ENCODE results near the gene GABRP. TPM values are rescaled to one million over a fixed set of nuclear protein-coding genes. Genes with fewer than 3 reads are reported as not detected.

GABRP gene
- polyA plus RNA-seq, 1 of the 3 experiments (the other 2 are of a cell fraction), result 0.03 TPM

DNA sequence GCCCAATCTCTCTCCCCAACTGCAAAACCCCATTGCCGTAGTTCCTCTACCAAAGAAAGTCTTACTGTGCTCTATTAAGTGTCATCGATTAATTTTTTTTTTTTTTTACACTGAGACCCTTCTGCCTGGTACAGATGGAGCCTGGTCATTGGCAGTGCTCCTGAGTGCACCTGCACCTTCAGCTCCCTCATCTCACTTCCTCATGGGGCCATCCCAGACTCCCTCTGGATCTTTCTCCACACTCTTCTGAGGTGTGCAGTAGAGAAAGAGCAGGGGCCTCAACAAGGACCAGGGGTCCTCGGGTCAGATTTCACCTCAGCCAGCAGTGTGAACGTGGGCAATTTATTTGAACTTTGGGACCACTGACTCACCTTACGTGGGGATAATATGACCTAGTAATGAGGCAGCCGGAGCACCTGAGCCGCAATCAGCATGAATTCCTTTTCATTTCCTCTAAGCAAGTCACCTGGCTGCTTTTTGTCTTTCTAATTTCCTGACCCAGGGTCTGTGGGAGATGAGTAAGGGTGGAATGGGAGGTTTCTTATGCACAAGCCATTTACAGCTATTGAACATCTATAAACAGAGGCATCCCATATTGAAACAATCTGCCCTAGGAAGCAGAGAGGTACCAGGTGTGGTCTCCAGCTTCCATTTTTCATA lies 22.3 kb upstream of the GABRP start:
- ChIA-PET POLR2A (no interaction called here), CTCF (interaction anchor here (0.6 to 1.4 kb wide), 2 partner anchors 13 to 17 kb away, joined by 3 to 4 read pairs; no protein-coding TSS in a partner anchor)
- H3K4me1 ChIP-seq (ENCODE audit: control insufficient read depth in 1 of 2, insufficient read depth in 2 of 2, low read depth in 1 of 2, low read length in 1 of 2), result peaks cover 0 to 7% of the 10 kb centered on the region in 2 experiments; a peak in 1 of 4 replicates
- H3F3A ChIP-seq (replicated peaks; ENCODE audit: insufficient read depth), result no peaks in the 10 kb centered on the region
- DNase-seq, result no peak
- H3K9ac ChIP-seq, result no peak overlapping the region
- H3K27me3 ChIP-seq (ENCODE audit: insufficient read depth), result no peaks in the 10 kb centered on the region; the same call in 1 of the 2 replicates
- WGBS (ENCODE audit: low lambda C conversion rate), result 61% methylated on average over 7 of the region's 7 CpGs
- H3K4me3 ChIP-seq (ENCODE audit: low read depth in 2 of 2, low read length in 1 of 2), result no peak overlapping the region
- TF ChIP-seq NRF1 (IDR thresholded peaks at IDR 0.05; ENCODE audit: low read depth, low read length) (no peak), ELF1 (IDR thresholded peaks at IDR 0.05) (no peak), GATA2 (CRISPR knock-in tag; IDR thresholded peaks at IDR 0.05) (no peak), RCOR1 (IDR thresholded peaks at IDR 0.05; ENCODE audit: low read length) (no peak), RFX5 (IDR thresholded peaks at IDR 0.05; ENCODE audit: low read length) (no peak), RXRA (IDR thresholded peaks at IDR 0.05; ENCODE audit: borderline replicate concordance, low read depth) (no peak), MEF2A (IDR thresholded peaks at IDR 0.05; ENCODE audit: borderline replicate concordance, low read depth) (no peak), SIN3A (IDR thresholded peaks at IDR 0.05; ENCODE audit: borderline replicate concordance, low read depth, low read length) (no peak), GABPA (IDR thresholded peaks at IDR 0.05; ENCODE audit: low read depth) (no peak), YY1 (IDR thresholded peaks at IDR 0.05; ENCODE audit: low read depth) (no peak), EZH2phosphoT487 (IDR thresholded peaks at IDR 0.05; ENCODE audit: borderline replicate concordance, low read depth) (no peak), NFIC (IDR thresholded peaks at IDR 0.05; ENCODE audit: borderline replicate concordance) (no peak), FOXJ3 (CRISPR knock-in tag; IDR thresholded peaks at IDR 0.05) (no peak), CTCF (IDR thresholded peaks at IDR 0.05) (no peak), REST (IDR thresholded peaks at IDR 0.05; ENCODE audit: low read depth, low read length) (no peak), FOXM1 (IDR thresholded peaks at IDR 0.05; ENCODE audit: low read depth) (no peak), JUND (IDR thresholded peaks at IDR 0.05) (no peak)
- TF ChIP-seq, protein P1, sequence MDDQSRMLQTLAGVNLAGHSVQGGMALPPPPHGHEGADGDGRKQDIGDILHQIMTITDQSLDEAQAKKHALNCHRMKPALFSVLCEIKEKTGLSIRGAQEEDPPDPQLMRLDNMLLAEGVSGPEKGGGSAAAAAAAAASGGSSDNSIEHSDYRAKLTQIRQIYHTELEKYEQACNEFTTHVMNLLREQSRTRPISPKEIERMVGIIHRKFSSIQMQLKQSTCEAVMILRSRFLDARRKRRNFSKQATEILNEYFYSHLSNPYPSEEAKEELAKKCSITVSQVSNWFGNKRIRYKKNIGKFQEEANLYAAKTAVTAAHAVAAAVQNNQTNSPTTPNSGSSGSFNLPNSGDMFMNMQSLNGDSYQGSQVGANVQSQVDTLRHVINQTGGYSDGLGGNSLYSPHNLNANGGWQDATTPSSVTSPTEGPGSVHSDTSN (IDR thresholded peaks at IDR 0.05), result no peak
- no peaks in the 10 kb centered on the region for H3K9me2 ChIP-seq
- no peak overlapping the region for H3K27ac ChIP-seq (ENCODE audit: low read depth in 2 of 2, low read length in 1 of 2)
- no peaks in the 10 kb centered on the region for H3K79me2 ChIP-seq (ENCODE audit: insufficient read depth)
- no peaks in the 10 kb centered on the region for H3K9me3 ChIP-seq
- H3K4me2 ChIP-seq, result no peak overlapping the region
- H3K36me3 ChIP-seq (replicated peaks in 1 of 2; ENCODE audit: control insufficient read depth in 1 of 2, insufficient read depth in 2 of 2, low read length in 1 of 2), result no peaks in the 10 kb centered on the region
- no peaks in the 10 kb centered on the region for H4K20me1 ChIP-seq (ENCODE audit: insufficient read depth)
- no peak overlapping the region for H2AFZ ChIP-seq (ENCODE audit: low read depth)

Measured in SK-N-SH (cell line).